ENCODE results near the gene FGD2.

Gene FGD2

GRCh38 chr6:36978421-36979346 lies 26.8 kb upstream of the FGD2 start:
- no peak overlapping the region for H3K4me3 ChIP-seq (replicated peaks in 1 of 2; ENCODE audit: low read depth in 2 of 2, low read length in 2 of 2)
- TF ChIP-seq CTCF (IDR thresholded peaks at IDR 0.05; ENCODE audit: low read depth, low read length) = no peak
- no peak for DNase-seq (ENCODE audit: low read depth in 2 of 2)

GRCh38 chr6:36979347-36979742 lies 26.1 kb upstream of the FGD2 start:
- peak; percentile 66 for TF ChIP-seq CTCF (IDR thresholded peaks at IDR 0.05; ENCODE audit: low read depth, low read length)
- peak; percentile 51 to 67 for DNase-seq (ENCODE audit: low read depth in 2 of 2)
- H3K4me3 ChIP-seq (replicated peaks in 1 of 2; ENCODE audit: low read depth in 2 of 2, low read length in 2 of 2) = no peak overlapping the region

- TF ChIP-seq CTCF (IDR thresholded peaks at IDR 0.05; ENCODE audit: low read depth, low read length) = no peak
- DNase-seq (ENCODE audit: low read depth in 2 of 2) = no peak
- H3K4me3 ChIP-seq (replicated peaks in 1 of 2; ENCODE audit: low read depth in 2 of 2, low read length in 2 of 2) = no peak overlapping the region
Measured at GRCh38 chr6:36980129-36980528, 25.3 kb upstream of the FGD2 start.

- no peak overlapping the region for H3K4me3 ChIP-seq (replicated peaks in 1 of 2; ENCODE audit: low read depth in 2 of 2, low read length in 2 of 2)
- no peak for TF ChIP-seq CTCF (IDR thresholded peaks at IDR 0.05; ENCODE audit: low read depth, low read length)
- DNase-seq (ENCODE audit: low read depth in 2 of 2) = no peak
Measured at GRCh38 chr6:36980876-36981619, 24.4 kb upstream of the FGD2 start.

GRCh38 chr6:36983538-36983937 lies 21.9 kb upstream of the FGD2 start:
- no peak for DNase-seq (ENCODE audit: low read depth in 2 of 2)
- TF ChIP-seq CTCF (IDR thresholded peaks at IDR 0.05; ENCODE audit: low read depth, low read length) = no peak
- H3K4me3 ChIP-seq (replicated peaks in 1 of 2; ENCODE audit: low read depth in 2 of 2, low read length in 2 of 2) = no peak overlapping the region

- H3K4me3 ChIP-seq (replicated peaks in 1 of 2; ENCODE audit: low read depth in 2 of 2, low read length in 2 of 2) = peak overlapping the region; percentile 100
- peak; percentile 75 to 80 for DNase-seq (ENCODE audit: low read depth in 2 of 2)
- TF ChIP-seq CTCF (IDR thresholded peaks at IDR 0.05; ENCODE audit: low read depth, low read length) = no peak
Measured at GRCh38 chr6:36984581-36985416, 20.7 kb upstream of the FGD2 start.

All from cardiac fibroblast (primary cell).